ENCODE measurements around the gene HFE. TPM values are rescaled to one million over a fixed set of nuclear protein-coding genes. Genes with fewer than 3 reads are reported as not detected.

Gene HFE
- total and polyA plus RNA-seq, 2 of the 13 experiments (the other 11 are each of a cell fraction or from before 2014, with no cell fraction given), result 3.7 to 6.3 TPM

DNA sequence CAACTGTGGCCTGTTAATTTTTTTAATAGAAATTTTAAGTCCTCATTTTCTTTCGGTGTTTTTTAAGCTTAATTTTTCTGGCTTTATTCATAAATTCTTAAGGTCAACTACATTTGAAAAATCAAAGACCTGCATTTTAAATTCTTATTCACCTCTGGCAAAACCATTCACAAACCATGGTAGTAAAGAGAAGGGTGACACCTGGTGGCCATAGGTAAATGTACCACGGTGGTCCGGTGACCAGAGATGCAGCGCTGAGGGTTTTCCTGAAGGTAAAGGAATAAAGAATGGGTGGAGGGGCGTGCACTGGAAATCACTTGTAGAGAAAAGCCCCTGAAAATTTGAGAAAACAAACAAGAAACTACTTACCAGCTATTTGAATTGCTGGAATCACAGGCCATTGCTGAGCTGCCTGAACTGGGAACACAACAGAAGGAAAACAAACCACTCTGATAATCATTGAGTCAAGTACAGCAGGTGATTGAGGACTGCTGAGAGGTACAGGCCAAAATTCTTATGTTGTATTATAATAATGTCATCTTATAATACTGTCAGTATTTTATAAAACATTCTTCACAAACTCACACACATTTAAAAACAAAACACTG is 10.1 kb downstream of the HFE start (continued):
- TF ChIP-seq EZH2 (conservative IDR thresholded peaks at IDR 0.05; ENCODE audit: low read depth, low read length) (no peak), PHF5A (CRISPR knock-in tag; IDR thresholded peaks at IDR 0.05; ENCODE audit: low read depth, unreplicated experiment) (no peak), TEAD2 (CRISPR knock-in tag; IDR thresholded peaks at IDR 0.05) (no peak), ZNF335 (CRISPR knock-in tag; IDR thresholded peaks at IDR 0.05) (no peak), ZFP36 (IDR thresholded peaks at IDR 0.05; ENCODE audit: borderline replicate concordance, low read depth, low read length, partially characterized antibody) (peak; percentile 8), ZNF383 (CRISPR knock-in tag; IDR thresholded peaks at IDR 0.05; ENCODE audit: borderline replicate concordance) (no peak), ZSCAN20 (CRISPR knock-in tag; IDR thresholded peaks at IDR 0.05; ENCODE audit: borderline replicate concordance) (no peak), ELF1 (CRISPR knock-in tag; IDR thresholded peaks at IDR 0.05) (no peak), ZNF484 (CRISPR knock-in tag; IDR thresholded peaks at IDR 0.05; ENCODE audit: borderline replicate concordance, low read depth) (no peak), ZNF207 (IDR thresholded peaks at IDR 0.05; ENCODE audit: borderline replicate concordance) (no peak), HNRNPUL1 (IDR thresholded peaks at IDR 0.05; ENCODE audit: low read depth, low read length) (no peak), NR3C1 (CRISPR knock-in tag; IDR thresholded peaks at IDR 0.05) (no peak), ZNF674 (CRISPR knock-in tag; IDR thresholded peaks at IDR 0.05; ENCODE audit: low read depth) (no peak), POLR2AphosphoS2 (IDR thresholded peaks at IDR 0.05; ENCODE audit: low read depth, low read length) (no peak), MED8 (CRISPR knock-in tag; IDR thresholded peaks at IDR 0.05; ENCODE audit: insufficient replicate concordance) (no peak), ZNF883 (CRISPR knock-in tag; IDR thresholded peaks at IDR 0.05; ENCODE audit: not compliant biosample characterization) (no peak), ZNF549 (CRISPR knock-in tag; IDR thresholded peaks at IDR 0.05) (no peak), YY1 (IDR thresholded peaks at IDR 0.05; ENCODE audit: insufficient read depth, insufficient replicate concordance, low read depth, low read length) (no peak), NFYC (CRISPR knock-in tag; IDR thresholded peaks at IDR 0.05) (no peak), THAP11 (CRISPR knock-in tag; IDR thresholded peaks at IDR 0.05) (peak; percentile 37; the same call in 1 of the 2 replicates)
- TF ChIP-seq, protein P1, sequence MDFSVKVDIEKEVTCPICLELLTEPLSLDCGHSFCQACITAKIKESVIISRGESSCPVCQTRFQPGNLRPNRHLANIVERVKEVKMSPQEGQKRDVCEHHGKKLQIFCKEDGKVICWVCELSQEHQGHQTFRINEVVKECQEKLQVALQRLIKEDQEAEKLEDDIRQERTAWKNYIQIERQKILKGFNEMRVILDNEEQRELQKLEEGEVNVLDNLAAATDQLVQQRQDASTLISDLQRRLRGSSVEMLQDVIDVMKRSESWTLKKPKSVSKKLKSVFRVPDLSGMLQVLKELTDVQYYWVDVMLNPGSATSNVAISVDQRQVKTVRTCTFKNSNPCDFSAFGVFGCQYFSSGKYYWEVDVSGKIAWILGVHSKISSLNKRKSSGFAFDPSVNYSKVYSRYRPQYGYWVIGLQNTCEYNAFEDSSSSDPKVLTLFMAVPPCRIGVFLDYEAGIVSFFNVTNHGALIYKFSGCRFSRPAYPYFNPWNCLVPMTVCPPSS (IDR thresholded peaks at IDR 0.05), result no peak
- TF ChIP-seq, protein P2, sequence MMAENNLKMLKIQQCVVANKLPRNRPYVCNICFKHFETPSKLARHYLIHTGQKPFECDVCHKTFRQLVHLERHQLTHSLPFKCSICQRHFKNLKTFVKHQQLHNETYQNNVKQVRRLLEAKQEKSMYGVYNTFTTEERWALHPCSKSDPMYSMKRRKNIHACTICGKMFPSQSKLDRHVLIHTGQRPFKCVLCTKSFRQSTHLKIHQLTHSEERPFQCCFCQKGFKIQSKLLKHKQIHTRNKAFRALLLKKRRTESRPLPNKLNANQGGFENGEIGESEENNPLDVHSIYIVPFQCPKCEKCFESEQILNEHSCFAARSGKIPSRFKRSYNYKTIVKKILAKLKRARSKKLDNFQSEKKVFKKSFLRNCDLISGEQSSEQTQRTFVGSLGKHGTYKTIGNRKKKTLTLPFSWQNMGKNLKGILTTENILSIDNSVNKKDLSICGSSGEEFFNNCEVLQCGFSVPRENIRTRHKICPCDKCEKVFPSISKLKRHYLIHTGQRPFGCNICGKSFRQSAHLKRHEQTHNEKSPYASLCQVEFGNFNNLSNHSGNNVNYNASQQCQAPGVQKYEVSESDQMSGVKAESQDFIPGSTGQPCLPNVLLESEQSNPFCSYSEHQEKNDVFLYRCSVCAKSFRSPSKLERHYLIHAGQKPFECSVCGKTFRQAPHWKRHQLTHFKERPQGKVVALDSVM (CRISPR knock-in tag; IDR thresholded peaks at IDR 0.05), result peak; percentile 68; the same call in 1 of the 2 replicates
- TF ChIP-seq, protein P3, sequence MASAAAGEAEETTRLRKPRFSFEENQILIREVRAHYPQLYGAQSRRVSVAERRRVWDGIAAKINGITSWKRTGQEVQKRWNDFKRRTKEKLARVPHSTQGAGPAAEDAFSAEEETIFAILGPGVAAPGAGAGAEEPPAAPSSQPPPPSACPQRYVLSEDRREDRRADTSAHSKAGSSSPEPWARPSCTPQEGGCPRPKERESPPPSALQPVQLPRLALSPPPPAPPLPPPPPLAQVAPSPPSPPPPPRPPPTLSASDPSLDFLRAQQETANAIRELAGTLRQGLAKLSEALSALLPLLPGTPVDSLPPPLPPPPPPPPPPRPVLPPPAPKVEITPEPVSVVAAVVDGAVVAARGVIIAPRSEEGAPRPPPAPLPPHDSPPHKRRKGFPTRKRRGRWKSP (CRISPR knock-in tag; IDR thresholded peaks at IDR 0.05), result no peak
- TF ChIP-seq, protein P4, sequence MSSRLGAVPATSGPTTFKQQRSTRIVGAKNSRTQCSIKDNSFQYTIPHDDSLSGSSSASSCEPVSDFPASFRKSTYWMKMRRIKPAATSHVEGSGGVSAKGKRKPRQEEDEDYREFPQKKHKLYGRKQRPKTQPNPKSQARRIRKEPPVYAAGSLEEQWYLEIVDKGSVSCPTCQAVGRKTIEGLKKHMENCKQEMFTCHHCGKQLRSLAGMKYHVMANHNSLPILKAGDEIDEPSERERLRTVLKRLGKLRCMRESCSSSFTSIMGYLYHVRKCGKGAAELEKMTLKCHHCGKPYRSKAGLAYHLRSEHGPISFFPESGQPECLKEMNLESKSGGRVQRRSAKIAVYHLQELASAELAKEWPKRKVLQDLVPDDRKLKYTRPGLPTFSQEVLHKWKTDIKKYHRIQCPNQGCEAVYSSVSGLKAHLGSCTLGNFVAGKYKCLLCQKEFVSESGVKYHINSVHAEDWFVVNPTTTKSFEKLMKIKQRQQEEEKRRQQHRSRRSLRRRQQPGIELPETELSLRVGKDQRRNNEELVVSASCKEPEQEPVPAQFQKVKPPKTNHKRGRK (CRISPR knock-in tag; IDR thresholded peaks at IDR 0.05), result no peak
